ENCODE data around the gene TYK2.
"Not testable (repeated sequence)": the region's sequence is repeated elsewhere in the genome, so short reads cannot be mapped to it uniquely, and the experiment has no call there.

TYK2 gene

GRCh38 chr19:10380313-10381102 lies at the start of gene TYK2:
TYK2 (minus strand) TSS chr19:10380572; CDS start chr19:10378406, 2,166 bp downstream.
- peak; percentile 95 to 96 for DNase-seq

GRCh38 chr19:10428996-10429381 lies 48.6 kb upstream of the TYK2 start:
- no peak for DNase-seq

- no peak for DNase-seq
These were observed 46.8 kb upstream of the TYK2 start for GRCh38 chr19:10427169-10427568.

DNA sequence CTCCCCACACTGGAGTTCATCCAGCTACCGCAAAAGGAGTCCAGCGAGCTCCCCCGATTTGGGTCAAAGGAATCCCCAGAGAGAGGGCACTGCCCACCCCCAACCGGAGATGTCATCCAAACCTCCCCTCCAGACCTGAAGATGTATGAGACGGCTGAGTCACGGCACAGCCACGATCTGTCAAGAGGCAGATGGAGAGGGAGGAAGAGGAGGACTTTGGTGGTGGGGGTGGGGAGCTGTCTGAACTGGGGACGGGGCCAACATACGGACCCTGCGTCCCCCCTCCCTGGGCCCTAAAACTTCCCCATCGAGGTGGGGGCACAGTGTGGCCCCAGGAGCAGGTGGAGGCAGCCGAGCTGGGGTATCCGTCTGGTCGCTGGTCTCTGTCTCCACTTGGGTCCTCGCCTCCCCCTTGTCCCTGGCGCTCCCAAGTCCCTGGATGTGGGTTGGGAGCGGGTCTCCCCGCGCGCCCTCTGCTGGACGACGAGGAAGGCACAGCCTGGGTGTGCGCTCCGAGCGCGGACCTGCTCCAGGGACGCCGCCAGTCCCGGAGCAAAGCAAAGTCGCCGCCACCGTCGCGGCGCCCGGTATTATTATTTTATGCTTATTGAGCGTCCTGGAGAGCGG lies 43.8 kb upstream of the TYK2 start:
- DNase-seq: peak; percentile 68 to 78

- DNase-seq: no peak
These were observed 42.5 kb upstream of the TYK2 start for GRCh38 chr19:10422846-10423245.

DNA sequence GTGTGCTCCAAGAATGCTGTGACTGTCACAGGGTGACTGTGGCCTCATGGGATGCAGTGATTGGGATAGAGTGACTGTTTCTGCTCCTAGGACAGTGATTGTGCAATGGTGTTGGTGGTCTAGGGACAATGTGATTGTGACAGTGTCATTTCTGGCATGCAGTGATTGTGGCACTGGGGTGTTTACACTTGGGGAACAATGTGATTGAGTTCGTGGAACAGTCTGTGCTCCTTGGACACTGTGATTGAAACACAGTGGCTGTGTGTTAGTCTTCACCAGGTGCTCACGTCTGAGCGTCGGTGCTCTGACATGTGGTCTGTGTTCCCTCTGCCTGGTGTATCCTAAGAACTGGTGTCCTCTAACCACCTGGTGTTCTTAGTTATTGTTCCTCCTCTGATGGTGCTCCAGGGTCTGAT lies 41.7 kb upstream of the TYK2 start:
- no peak for DNase-seq

DNA sequence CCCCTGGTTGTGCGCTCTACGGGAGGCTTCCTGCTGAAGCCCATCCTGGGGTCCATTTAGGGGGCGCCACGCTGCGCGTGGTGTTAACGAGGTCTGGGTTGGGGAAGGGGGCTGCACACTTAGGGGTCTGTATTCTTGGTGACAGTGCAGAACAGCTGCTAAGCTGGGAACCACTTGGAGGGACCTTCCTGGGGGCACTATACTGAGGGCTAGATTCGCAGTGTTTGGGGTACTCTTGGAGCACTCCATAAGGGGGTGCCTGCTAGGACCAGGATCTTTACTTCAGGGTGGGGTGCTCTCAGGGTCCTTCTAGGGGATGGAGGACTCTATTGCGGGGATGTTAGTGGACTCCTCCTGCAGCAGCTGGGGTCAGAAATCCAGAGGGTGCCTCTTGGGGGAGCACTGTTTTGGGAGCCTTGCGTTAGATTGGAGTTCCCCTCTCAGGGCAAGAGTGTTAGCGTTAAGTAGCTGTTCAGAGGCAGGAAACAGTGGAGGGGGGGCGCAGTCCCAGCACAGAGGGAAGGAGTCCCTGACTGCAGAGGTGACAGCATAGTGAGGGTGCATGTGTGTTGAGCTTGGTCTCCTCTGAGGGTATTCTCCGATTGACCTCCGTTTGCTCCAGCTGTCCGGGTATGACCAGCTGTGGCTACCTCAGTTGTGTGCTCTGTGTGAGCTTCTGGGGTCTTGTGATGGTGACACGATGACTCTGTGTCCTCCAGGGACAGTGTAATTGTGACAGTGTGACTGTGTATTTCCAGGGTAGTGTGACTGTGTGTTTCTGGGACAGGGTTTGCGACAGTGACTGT lies 41.1 kb upstream of the TYK2 start:
- DNase-seq: no peak

DNA sequence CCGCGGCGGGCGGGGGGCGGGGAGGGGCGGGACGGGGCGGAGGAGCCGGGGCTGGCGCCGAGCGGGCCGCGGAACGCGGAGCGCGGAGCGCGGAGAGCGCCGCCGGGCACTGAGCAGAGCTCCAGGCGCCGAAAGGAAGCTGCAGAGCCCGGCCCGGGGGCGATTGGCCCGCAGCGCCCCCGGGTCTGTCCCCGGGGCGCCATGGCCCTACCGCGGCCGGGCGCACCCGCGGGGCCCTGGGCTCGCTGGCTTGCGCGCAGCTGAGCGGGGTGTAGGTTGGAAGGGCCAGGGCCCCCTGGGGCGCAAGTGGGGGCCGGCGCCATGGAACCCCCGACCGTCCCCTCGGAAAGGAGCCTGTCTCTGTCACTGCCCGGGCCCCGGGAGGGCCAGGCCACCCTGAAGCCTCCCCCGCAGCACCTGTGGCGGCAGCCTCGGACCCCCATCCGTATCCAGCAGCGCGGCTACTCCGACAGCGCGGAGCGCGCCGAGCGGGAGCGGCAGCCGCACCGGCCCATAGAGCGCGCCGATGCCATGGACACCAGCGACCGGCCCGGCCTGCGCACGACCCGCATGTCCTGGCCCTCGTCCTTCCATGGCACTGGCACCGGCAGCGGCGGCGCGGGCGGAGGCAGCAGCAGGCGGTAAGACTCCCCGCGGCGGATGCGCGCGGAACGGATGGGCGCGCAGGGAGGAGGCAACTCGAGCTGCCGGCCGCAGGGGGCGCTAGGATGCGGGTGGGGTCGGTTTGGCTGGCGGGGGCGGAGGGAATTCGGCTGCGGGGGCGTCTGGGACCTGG lies 40.3 kb upstream of the TYK2 start, which contains the start of gene PDE4A:
PDE4A (plus strand) TSS at position 95 of the 796 bp plus-strand sequence; CDS start at position 322, 227 bp downstream.
- DNase-seq: peak; percentile 50 to 60

DNA sequence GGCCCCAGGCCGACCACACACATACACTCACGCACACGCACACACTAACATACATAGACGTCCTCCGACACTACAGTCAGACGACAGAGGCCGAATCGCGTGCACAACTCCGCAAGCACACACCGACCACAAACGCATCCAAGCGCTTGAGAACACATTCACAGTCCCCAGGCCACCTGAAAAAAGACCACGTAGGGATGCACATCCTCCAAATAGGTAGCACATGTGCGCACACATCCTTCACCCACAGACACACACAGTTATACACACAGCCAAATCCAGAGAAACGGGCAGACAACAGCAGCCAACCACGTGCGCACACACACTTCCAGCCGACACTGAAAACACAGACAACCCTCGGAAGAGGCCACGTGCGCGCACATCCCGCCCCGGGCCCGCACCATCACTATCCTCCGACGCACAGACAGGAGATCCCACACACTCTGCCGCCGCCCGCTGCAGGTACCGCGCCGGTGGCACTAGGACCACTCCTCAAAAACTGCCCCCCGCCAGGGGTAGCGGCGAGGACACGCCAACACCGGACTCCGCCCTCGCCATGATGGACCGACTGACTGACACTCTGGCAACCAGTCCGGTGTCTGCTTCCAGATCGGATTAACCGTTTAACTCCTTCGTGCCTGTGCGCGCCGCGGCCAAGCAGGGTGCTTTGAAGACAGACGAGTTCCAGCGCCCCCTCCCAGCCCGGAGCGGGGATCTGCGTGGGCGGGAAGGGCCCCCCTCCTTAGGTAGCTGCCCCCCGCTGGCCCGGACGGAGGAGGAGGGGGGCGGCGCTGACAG lies 39.5 kb upstream of the TYK2 start:
- DNase-seq: peak in 1 of 2 donors; percentile 37

DNA sequence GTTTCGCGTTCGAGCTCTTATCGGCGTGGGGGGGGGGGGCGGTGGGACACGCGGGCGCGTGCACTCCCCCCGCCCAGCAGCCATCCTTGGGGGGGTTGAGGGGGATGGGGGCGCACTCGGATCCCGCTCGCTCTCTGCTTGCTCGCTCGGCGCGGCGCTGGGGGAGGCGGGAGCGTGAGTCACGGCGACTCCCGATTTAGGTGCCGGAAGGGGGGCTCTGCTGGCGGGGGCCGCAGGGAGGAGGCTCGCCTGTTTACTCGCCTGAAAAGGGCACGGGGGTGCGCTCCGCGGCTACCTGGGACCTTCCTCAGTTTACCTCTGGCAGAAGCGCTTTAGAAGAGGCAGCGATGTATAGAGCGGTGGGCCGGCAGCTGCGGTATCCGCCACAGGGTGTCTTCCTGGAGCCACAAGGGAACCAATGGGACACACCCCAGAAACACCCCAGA lies 38.9 kb upstream of the TYK2 start:
- DNase-seq: no peak

- no peak for DNase-seq
These were observed 38.3 kb upstream of the TYK2 start for GRCh38 chr19:10418485-10419199.

DNA sequence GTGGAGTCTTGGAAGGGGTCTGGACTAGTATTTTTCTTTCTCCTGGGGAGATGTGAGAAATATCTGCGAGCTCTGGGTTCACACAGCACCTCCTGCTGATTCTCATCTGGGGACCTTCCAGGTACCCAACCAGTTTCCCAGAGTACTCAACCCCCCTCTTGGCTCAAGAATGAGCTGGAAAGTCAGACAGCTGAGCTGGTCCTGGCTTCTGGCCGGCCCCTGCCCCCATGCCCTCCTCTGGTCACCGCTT lies 37.8 kb upstream of the TYK2 start:
- no peak for DNase-seq

DNA sequence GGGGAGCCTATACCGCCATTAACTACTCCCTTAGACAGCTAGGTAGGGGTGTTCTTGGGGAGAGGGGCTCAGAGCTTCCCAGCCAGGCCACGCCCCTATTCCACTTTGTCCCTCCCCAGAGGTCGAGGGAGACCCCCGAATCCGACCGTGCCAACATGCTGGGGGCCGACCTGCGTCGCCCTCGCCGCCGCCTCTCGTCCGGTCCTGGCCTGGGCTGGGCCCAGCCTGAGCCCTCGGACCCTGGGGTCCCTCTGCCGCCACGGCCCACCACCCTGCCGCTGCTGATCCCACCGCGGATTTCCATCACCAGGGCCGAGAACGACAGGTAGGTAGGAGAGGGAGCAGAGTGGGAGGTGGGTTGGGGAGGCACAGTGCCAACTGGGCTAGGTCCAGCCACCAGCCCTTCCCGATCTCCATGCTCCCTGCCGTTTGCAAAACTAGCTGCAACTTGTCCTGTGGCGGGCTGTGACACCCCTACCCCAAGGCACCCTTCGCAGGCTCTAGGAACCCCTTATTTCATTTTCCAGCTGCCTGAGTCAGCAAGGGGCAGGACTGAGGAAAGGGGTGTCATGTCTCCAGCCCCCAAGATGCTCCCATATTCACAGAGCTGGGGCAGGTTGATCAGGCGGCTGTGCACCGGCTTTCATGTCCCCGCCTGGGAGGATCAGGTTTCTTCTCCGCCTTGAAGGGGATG lies 37.3 kb upstream of the TYK2 start:
- DNase-seq: no peak

GRCh38 chr19:10416380-10417257 lies 36.2 kb upstream of the TYK2 start:
- DNase-seq: peak; percentile 94 to 99

- DNase-seq: no peak
These were observed 35.7 kb upstream of the TYK2 start for GRCh38 chr19:10416083-10416379.

DNA sequence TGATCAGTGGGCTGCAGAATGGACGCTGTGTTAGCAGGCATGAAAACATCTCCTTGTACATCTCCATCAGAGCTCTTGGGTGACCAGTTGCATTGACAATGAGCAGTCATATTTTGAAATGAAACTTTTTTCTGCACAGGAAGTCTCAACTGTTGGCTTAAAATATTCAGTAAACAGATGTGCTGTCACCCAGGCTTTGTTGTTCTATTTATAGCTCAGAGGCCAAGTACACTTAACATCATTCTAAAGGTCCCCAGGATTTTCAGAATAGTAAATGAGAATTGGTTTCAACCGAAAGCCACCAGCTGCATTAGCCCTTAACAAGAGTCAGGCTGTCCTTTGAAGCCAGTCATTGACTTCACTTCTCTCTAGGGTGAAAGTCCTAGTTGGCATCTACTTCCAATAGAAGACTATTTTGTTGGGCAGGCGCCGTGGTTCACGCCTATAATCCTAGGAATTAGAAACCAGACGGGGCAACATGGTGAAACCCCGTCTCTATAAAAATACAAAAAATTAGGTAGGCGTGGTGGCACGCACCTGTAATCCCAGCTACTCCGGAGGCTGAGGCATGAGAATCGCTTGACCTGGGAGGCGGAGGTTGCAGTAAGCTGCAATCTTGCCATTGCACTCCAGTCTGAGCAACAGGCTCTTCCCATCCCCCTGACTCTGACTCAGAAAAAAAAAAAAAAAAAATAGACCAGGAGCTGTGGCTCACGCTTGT lies 32.0 kb upstream of the TYK2 start:
- no peak for DNase-seq

- DNase-seq: not testable (repeated sequence)
These were observed 30.9 kb upstream of the TYK2 start for GRCh38 chr19:10411224-10411623.

GRCh38 chr19:10408511-10409283 lies 28.3 kb upstream of the TYK2 start:
- peak; percentile 54 to 59 for DNase-seq

Data from stimulated activated CD4-positive, alpha-beta T cell treated with anti-CD3 and anti-CD28 coated beads, Interleukin-2, amount 100 ng/mL, for 48 hours (primary cell).